ENCODE data around the gene TSKU. TPM values are rescaled to one million over a fixed set of nuclear protein-coding genes. Genes with fewer than 3 reads are reported as not detected.
A peak's percentile ranks its signal among the peaks of the same experiment; 100 is the strongest.

TSKU gene
- total RNA-seq, 6 experiments from 2014 or later: 8.3 to 11.0 (median 10.1) TPM

GRCh38 chr11:76795290-76795935 is 12.3 kb downstream of the TSKU start:
- Mint-ChIP-seq H3K9me3 (peaks cover 6% of the 10 kb centered on the region; the same call in 1 of the 2 replicates), H3K36me3 (ENCODE audit: low read depth) (peaks cover 21% of the 10 kb centered on the region; the same call in 1 of the 2 replicates), H3K27ac (no peak overlapping the region), H3K4me3 (no peak overlapping the region), H3K4me1 (ENCODE audit: low read depth) (peaks cover 19% of the 10 kb centered on the region), H3K27me3 (ENCODE audit: insufficient read depth) (peaks cover 14% of the 10 kb centered on the region)
- DNase-seq: no peak
- no peak for TF ChIP-seq CTCF (IDR thresholded peaks at IDR 0.05)

- H3K9me3 Mint-ChIP-seq: no peaks in the 10 kb centered on the region
- no peak for TF ChIP-seq CTCF (IDR thresholded peaks at IDR 0.05)
- DNase-seq: no peak
- no peak overlapping the region for H3K27ac Mint-ChIP-seq
- peaks cover 9% of the 10 kb centered on the region; the same call in 1 of the 2 replicates for H3K27me3 Mint-ChIP-seq (ENCODE audit: insufficient read depth)
- no peak overlapping the region for H3K4me3 Mint-ChIP-seq
- H3K36me3 Mint-ChIP-seq (ENCODE audit: low read depth): peaks cover 15% of the 10 kb centered on the region; the same call in 1 of the 2 replicates
- peaks cover 14% of the 10 kb centered on the region for H3K4me1 Mint-ChIP-seq (ENCODE audit: low read depth)
Observed at GRCh38 chr11:76795936-76796441, 12.8 kb downstream of the TSKU start.

GRCh38 chr11:76796511-76797198 is 13.5 kb downstream of the TSKU start:
- H3K27ac Mint-ChIP-seq: no peak overlapping the region
- DNase-seq: no peak
- no peak overlapping the region for H3K4me3 Mint-ChIP-seq
- H3K27me3 Mint-ChIP-seq (ENCODE audit: insufficient read depth): peaks cover 11% of the 10 kb centered on the region
- peaks cover 12% of the 10 kb centered on the region for H3K4me1 Mint-ChIP-seq (ENCODE audit: low read depth)
- H3K36me3 Mint-ChIP-seq (ENCODE audit: low read depth): peaks cover 12% of the 10 kb centered on the region; the same call in 1 of the 2 replicates
- no peaks in the 10 kb centered on the region for H3K9me3 Mint-ChIP-seq
- no peak for TF ChIP-seq CTCF (IDR thresholded peaks at IDR 0.05)

- H3K27ac Mint-ChIP-seq: no peak overlapping the region
- no peak overlapping the region for H3K4me3 Mint-ChIP-seq
- no peaks in the 10 kb centered on the region for H3K9me3 Mint-ChIP-seq
- H3K27me3 Mint-ChIP-seq (ENCODE audit: insufficient read depth): peaks cover 11% of the 10 kb centered on the region
- no peak for DNase-seq
- peaks cover 4% of the 10 kb centered on the region; the same call in 1 of the 2 replicates for H3K36me3 Mint-ChIP-seq (ENCODE audit: low read depth)
- peaks cover 11% of the 10 kb centered on the region for H3K4me1 Mint-ChIP-seq (ENCODE audit: low read depth)
- 0 out of 2 replicates have a peak, but pooled peaks have one; percentile 15 for TF ChIP-seq CTCF (IDR thresholded peaks at IDR 0.05)
Observed at GRCh38 chr11:76797341-76798201, 14.4 kb downstream of the TSKU start.

- no peak for TF ChIP-seq CTCF (IDR thresholded peaks at IDR 0.05)
- Mint-ChIP-seq H3K4me3 (no peak overlapping the region), H3K27ac (no peak overlapping the region), H3K27me3 (ENCODE audit: insufficient read depth) (peaks cover 10% of the 10 kb centered on the region), H3K36me3 (ENCODE audit: low read depth) (no peaks in the 10 kb centered on the region), H3K9me3 (no peaks in the 10 kb centered on the region), H3K4me1 (ENCODE audit: low read depth) (peaks cover 14% of the 10 kb centered on the region)
- no peak for DNase-seq
Observed at GRCh38 chr11:76798202-76798581, 15.0 kb downstream of the TSKU start.

Measured in HFFc6 (cell line).